Activated CD4-positive, alpha-beta T cell treated with anti-CD3 and anti-CD28 coated beads for 36 hours (primary cell): ENCODE results near the gene VPS26C. TPM values are rescaled to one million over a fixed set of nuclear protein-coding genes. Genes with fewer than 3 reads are reported as not detected.

Experiments used
- ATAC-seq: fragments of 200-7000 bp; cut with Tn5 transposase; one replicate; pipeline ENCODE4 v1.10.0; 2021; ENCODE audit warnings: mild to moderate bottlenecking, moderate library complexity
- CTCF ChIA-PET: fragments of 350-600 bp; sonication (Branson Sonifier 250); formaldehyde crosslinking; loops from one replicate; lab custom pipeline; 2021; ENCODE audit warnings: antibody characterized with exemption; lab: Charles Lee
- POLR2A ChIA-PET: fragments of 350-600 bp; sonication (Branson Sonifier 250); formaldehyde crosslinking; loops from one replicate; lab custom pipeline; 2021; ENCODE audit warnings: antibody characterized with exemption, inconsistent platforms; lab: Charles Lee
- DNase-seq: peaks from one replicate; pipeline ENCODE4 v3.0.0-alpha.2; 2020
- H3K27ac Mint-ChIP-seq: one replicate; pipeline ENCODE4 v1.8.0; 2021; ENCODE audit warnings: mixed read lengths
- H3K27me3 Mint-ChIP-seq: one replicate; pipeline ENCODE4 v1.8.0; 2021; ENCODE audit warnings: mixed read lengths
- H3K36me3 Mint-ChIP-seq: one replicate; pipeline ENCODE4 v1.8.0; 2021; ENCODE audit warnings: low read depth, mixed read lengths
- H3K4me1 Mint-ChIP-seq: one replicate; pipeline ENCODE4 v1.8.0; 2021; ENCODE audit warnings: mixed read lengths
- H3K4me3 Mint-ChIP-seq: one replicate; pipeline ENCODE4 v1.8.0; 2021; ENCODE audit warnings: mild to moderate bottlenecking, moderate library complexity, mixed read lengths
- H3K9me3 Mint-ChIP-seq: one replicate; pipeline ENCODE4 v1.8.0; 2021; ENCODE audit warnings: low read depth, mixed read lengths
- intact Hi-C, 2 experiments: fragments of 100-400 bp; cut with DNase I in 1 of 2; cut with micrococcal nuclease in 1 of 2; formaldehyde crosslinking; loops; one replicate each; pipeline versions ENCODE4 v1.14.2 to v1.15.1; 2022 to 2024; cut with DNase I, micrococcal nuclease
- total RNA-seq, 2 experiments: library from RNA; stranded (reverse); gene quantifications; one replicate each; pipeline ENCODE4 v1.2.3, GENCODE V29; 2021

VPS26C gene
- total RNA-seq, 2 experiments from 2014 or later: 54.8 to 61.7 TPM

DNA sequence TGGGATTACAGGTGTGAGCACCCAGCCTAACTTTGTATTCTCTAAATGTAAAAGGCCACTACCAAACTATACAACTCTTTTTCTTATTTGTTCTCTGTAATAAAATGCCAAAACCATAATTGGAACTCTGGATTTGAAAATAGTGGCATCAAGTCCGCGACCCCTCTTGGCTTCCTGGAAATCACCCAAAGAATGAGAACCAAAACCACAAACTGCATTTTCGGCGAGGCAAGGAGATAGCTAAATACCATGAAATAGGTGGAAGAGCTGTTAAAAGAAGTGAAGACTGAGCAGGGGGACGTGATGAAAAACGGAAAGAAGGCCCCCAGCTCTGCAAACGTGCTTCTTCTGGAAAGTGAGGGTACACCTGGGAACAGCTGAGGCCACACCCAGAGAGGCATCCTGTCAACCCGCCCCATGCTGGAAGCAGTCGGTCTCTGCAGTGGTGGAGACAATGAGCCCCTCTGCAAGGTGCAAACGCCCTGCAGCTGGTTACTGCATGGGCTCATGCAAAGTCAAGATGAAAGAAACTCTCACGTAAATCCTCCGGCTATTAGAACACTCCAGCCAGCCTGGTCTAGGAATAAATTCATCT lies 22.5 kb downstream of the VPS26C start:
- Mint-ChIP-seq H3K36me3 (peaks cover 27% of the 10 kb centered on the region), H3K4me3 (peak overlapping the region; percentile 32), H3K27me3 (no peaks in the 10 kb centered on the region), H3K27ac (peak overlapping the region; percentile 85), H3K9me3 (no peaks in the 10 kb centered on the region), H3K4me1 (peaks cover 60% of the 10 kb centered on the region)
- DNase-seq (peak; percentile 34), ATAC-seq (peak; percentile 77)
- intact Hi-C loops: no loop called here
- ChIA-PET POLR2A (interaction anchor here (0.7 to 1.6 kb wide), 3 partner anchors 11 to 122 kb away, joined by 3 to 4 read pairs (median 3); no protein-coding TSS in a partner anchor), CTCF (interaction anchor here (0.9 to 2.0 kb wide), 4 partner anchors 11 to 235 kb away, joined by 3 to 8 read pairs (median 4); no protein-coding TSS in a partner anchor)

DNA sequence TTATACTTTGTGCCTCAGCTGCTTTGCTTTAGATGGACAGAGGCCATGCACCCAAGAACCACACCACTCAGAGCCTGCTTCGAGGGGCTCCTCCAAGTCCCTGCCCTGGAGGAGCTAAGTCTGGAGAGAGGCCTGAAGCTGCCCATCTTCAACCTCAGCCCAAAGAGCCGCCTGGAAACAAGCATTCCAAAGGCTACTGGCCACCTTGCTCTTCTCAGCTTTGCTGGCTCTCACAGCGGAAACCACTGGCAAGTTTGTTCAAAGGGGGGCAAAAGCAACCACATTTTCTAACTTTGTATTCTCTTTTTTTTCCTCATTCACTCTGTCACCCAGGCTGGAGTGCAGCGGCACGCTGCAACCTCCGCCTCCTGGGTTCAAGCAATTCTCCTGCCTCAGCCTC lies 23.2 kb downstream of the VPS26C start:
- peaks cover 32% of the 10 kb centered on the region for H3K36me3 Mint-ChIP-seq
- H3K9me3 Mint-ChIP-seq: no peaks in the 10 kb centered on the region
- ChIA-PET POLR2A (interaction anchor here (1.0 to 1.6 kb wide), 2 partner anchors 11 to 14 kb away, joined by 3 to 4 read pairs; no protein-coding TSS in a partner anchor), CTCF (interaction anchor here (0.9 to 2.0 kb wide), 5 partner anchors 12 to 234 kb away, joined by 3 to 8 read pairs (median 3); no protein-coding TSS in a partner anchor)
- ATAC-seq (no peak), DNase-seq (no peak)
- peak overlapping the region; percentile 85 for H3K27ac Mint-ChIP-seq
- intact Hi-C loops: no loop called here
- H3K4me1 Mint-ChIP-seq: peaks cover 53% of the 10 kb centered on the region
- H3K4me3 Mint-ChIP-seq: no peak overlapping the region
- no peaks in the 10 kb centered on the region for H3K27me3 Mint-ChIP-seq

DNA sequence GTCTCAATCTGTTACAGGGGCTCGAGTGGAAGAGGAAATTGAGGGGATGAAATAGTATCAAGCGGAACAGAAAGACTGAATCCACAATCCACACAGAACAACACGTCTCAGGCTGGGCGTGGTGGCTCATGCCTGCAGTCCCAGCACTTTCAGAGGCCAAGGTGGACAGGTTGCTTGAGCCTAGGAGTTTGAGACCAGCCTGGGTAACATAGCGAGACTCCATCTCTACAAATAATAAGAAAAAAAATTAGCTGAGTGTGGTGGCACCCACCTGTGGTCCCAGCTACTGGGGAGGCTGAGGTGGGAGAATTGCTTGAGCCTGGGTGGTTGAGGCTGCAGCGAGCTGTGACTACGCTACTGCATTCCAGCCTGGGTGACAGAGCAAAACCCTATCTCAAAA lies 25.7 kb downstream of the VPS26C start:
- no peaks in the 10 kb centered on the region for H3K9me3 Mint-ChIP-seq
- POLR2A ChIA-PET: no interaction called here
- no peak overlapping the region for H3K4me3 Mint-ChIP-seq
- H3K27me3 Mint-ChIP-seq: no peaks in the 10 kb centered on the region
- DNase-seq (no peak), ATAC-seq (no peak)
- intact Hi-C loops: no loop called here
- no peak overlapping the region for H3K27ac Mint-ChIP-seq
- CTCF ChIA-PET: no interaction called here
- peaks cover 44% of the 10 kb centered on the region for H3K36me3 Mint-ChIP-seq
- H3K4me1 Mint-ChIP-seq: peaks cover 52% of the 10 kb centered on the region

DNA sequence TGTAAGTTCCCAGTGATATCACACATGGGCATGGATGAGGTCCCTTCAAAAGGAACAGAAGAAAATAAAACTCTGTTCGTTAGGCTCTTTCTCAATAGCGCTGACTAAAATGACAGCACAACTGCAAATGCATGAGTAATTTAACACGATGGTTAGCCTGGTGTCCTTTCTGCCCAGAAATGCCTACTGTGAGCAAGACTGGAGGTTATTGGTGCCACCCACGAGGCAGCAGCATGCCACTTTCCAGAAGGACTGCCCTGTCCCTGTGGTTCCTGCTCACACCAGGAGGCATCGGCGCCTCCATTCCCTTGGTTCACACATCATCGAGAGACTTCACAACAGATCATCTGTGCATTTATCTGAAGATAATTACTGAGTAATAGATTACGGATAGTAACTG lies 26.2 kb downstream of the VPS26C start:
- H3K36me3 Mint-ChIP-seq: peaks cover 45% of the 10 kb centered on the region
- H3K27me3 Mint-ChIP-seq: no peaks in the 10 kb centered on the region
- H3K9me3 Mint-ChIP-seq: no peaks in the 10 kb centered on the region
- peak; percentile 18 for ATAC-seq
- ChIA-PET CTCF (interaction anchor here (0.5 kb wide), 1 partner anchor 642 kb away, joined by 3 read pairs; no protein-coding TSS in a partner anchor), POLR2A (no interaction called here)
- H3K4me3 Mint-ChIP-seq: no peak overlapping the region
- no peak for DNase-seq
- H3K4me1 Mint-ChIP-seq: peaks cover 48% of the 10 kb centered on the region
- intact Hi-C loops: no loop called here
- no peak overlapping the region for H3K27ac Mint-ChIP-seq

DNA sequence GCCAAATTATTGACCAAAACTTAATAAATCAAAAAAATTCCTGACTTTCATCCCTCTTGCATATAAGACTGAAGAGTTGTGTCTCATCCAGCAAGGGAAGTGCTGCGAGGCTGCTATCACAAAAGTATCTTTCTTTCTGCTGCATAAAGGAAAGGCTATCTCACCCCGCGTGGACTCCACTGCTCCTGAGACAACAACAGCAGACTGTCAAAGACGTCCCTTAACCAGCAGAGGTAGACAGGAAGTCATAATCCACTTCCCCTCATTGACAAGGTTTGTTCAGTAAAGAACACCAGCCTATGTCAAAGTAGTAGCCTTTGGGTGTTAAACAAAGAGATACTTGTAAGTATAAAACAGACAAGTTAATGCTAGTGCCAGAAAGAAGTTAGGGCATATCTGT lies 29.4 kb downstream of the VPS26C start:
- intact Hi-C loops: no loop called here
- peak overlapping the region; percentile 69 for H3K27ac Mint-ChIP-seq
- H3K4me3 Mint-ChIP-seq: no peak overlapping the region
- H3K9me3 Mint-ChIP-seq: no peaks in the 10 kb centered on the region
- peaks cover 38% of the 10 kb centered on the region for H3K36me3 Mint-ChIP-seq
- no peaks in the 10 kb centered on the region for H3K27me3 Mint-ChIP-seq
- ATAC-seq: peak; percentile 47
- H3K4me1 Mint-ChIP-seq: peaks cover 17% of the 10 kb centered on the region
- DNase-seq: no peak
- POLR2A ChIA-PET: no interaction called here
- CTCF ChIA-PET: no interaction called here

DNA sequence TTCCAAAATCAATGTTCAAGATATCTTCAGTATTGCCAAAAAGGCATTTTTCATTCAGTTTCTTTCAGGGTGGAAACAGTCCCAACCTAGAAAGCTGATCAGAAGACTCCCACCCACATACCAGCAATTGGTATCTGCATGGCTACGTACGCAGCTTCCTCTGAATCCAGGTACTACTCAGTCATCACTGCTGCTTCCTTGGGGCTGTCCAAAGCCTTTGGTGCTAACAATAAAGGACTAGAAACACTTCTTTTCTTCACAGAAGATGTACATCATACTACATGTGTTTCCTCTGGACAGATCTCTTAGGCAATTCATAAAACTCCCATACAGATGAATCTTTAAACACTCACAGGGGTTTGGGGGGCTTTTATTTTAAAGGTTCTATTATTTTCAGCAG lies 29.8 kb downstream of the VPS26C start:
- CTCF ChIA-PET: interaction anchor here (0.6 kb wide), 1 partner anchor 1516 kb away, joined by 3 read pairs; no protein-coding TSS in a partner anchor

DNA sequence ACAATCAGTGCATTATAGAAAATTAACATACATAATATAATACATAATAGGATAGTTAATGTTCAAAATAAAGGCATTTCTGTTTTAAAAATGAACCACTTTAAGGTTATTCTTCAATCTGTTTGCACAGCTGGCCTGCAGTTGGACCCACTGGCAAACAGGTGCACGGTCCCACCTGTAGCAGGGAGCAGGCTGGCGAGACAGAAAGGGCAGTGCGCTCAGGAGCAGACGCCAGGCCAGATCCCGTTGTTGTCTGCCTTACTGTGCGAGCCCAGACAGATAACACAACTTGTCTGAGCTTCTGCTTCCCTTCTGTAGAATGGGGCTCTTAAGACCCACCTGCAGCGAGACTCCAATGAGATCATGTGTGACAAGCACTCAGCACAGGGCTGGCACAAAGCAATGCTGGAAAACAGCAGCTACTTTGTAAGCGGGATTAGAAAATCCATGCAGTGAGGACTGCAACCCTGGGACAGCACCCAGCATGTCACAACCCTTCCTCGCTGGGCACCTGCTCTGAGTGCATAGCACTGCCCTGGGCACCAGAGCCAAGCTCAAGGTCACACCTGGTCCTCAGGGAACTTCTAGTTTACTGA lies 33.5 kb downstream of the VPS26C start:
- H3K27ac Mint-ChIP-seq: no peak overlapping the region
- H3K9me3 Mint-ChIP-seq: no peaks in the 10 kb centered on the region
- CTCF ChIA-PET: interaction anchor here (1.1 kb wide), 1 partner anchor 13 kb away, joined by 4 read pairs; no protein-coding TSS in a partner anchor
- H3K36me3 Mint-ChIP-seq: peaks cover 40% of the 10 kb centered on the region
- no peak overlapping the region for H3K4me3 Mint-ChIP-seq
- H3K27me3 Mint-ChIP-seq: no peaks in the 10 kb centered on the region
- POLR2A ChIA-PET: no interaction called here
- intact Hi-C loops: no loop called here
- peaks cover 12% of the 10 kb centered on the region for H3K4me1 Mint-ChIP-seq
- ATAC-seq (no peak), DNase-seq (no peak)

More for the DNA sequence above, 29.8 kb downstream of the VPS26C start:
- Mint-ChIP-seq H3K36me3 (peaks cover 39% of the 10 kb centered on the region), H3K27ac (peak overlapping the region; percentile 59), H3K27me3 (no peaks in the 10 kb centered on the region), H3K4me3 (no peak overlapping the region), H3K9me3 (no peaks in the 10 kb centered on the region), H3K4me1 (peaks cover 17% of the 10 kb centered on the region)
- ATAC-seq: no peak
- DNase-seq: no peak
- POLR2A ChIA-PET: no interaction called here
- intact Hi-C loops: no loop called here

DNA sequence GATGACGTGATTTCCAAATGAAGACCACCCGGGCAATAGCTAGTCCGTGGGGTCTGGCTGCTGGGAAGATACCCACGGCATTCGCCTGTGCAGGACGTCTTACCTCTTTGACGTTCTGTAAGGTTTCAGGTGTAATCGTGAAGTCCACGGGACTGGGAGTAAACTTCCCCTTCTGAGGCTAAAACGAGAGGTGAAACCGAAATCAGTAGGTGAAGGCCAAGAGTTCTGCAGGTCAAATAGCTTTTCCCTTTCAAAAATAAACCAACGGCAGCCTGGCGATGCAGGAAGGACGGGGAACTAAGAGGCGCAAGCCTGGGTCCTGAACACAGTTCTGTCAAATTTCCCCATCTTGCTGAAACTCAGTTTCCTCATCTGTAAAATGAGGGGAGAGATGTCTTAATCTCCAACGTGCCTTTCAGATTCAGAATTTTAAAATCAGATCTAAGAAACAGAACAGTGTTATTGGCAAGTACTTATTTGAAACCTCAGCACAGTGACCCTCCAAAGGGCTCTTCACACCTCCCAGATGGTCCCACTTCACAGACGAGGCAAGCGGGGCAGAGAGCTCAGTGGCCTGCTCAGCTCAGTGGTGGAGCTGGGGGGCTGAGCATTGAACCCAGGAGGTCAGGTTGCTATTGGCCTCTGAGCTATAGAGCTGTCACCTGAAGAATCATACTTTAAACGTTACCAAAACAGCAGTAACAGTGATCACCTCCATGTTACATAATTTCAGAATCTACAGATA lies 34.7 kb downstream of the VPS26C start:
- intact Hi-C loops: no loop called here
- ChIA-PET CTCF (interaction anchor here (0.6 to 1.0 kb wide), 4 partner anchors 14 to 428 kb away, joined by 3 to 4 read pairs (median 3); no protein-coding TSS in a partner anchor), POLR2A (no interaction called here)
- H3K4me3 Mint-ChIP-seq: no peak overlapping the region
- DNase-seq (no peak), ATAC-seq (no peak)
- H3K27ac Mint-ChIP-seq: no peak overlapping the region
- H3K4me1 Mint-ChIP-seq: peaks cover 4% of the 10 kb centered on the region
- peaks cover 45% of the 10 kb centered on the region for H3K36me3 Mint-ChIP-seq
- no peaks in the 10 kb centered on the region for H3K27me3 Mint-ChIP-seq
- H3K9me3 Mint-ChIP-seq: no peaks in the 10 kb centered on the region

DNA sequence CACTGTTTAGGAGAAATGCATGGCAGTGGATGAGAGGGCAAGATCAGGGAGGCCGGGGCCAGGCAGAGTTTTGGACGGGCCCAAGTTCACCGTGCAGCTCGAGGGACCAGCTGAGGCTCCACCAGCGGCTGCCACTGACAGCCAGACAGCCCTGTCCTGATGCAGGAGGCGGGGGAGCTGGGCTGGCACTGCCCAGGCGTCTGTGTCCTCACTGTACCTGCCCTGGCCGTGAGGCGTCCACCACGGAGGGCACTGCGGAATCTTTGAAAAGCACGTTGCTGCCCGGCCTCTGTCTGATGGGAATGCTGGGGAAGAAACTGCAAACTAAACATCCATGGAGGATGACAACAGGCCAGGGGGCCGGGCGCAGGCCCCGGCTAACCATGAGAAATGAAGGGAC lies 35.5 kb downstream of the VPS26C start:
- H3K4me3 Mint-ChIP-seq: no peak overlapping the region
- POLR2A ChIA-PET: no interaction called here
- ATAC-seq: no peak
- no peaks in the 10 kb centered on the region for H3K27me3 Mint-ChIP-seq
- CTCF ChIA-PET: interaction anchor here (0.6 kb wide), 1 partner anchor 53 kb away, joined by 3 read pairs; no protein-coding TSS in a partner anchor
- peaks cover 46% of the 10 kb centered on the region for H3K36me3 Mint-ChIP-seq
- DNase-seq: no peak
- H3K4me1 Mint-ChIP-seq: peaks cover 2% of the 10 kb centered on the region
- H3K9me3 Mint-ChIP-seq: no peaks in the 10 kb centered on the region
- intact Hi-C loops: no loop called here
- no peak overlapping the region for H3K27ac Mint-ChIP-seq

DNA sequence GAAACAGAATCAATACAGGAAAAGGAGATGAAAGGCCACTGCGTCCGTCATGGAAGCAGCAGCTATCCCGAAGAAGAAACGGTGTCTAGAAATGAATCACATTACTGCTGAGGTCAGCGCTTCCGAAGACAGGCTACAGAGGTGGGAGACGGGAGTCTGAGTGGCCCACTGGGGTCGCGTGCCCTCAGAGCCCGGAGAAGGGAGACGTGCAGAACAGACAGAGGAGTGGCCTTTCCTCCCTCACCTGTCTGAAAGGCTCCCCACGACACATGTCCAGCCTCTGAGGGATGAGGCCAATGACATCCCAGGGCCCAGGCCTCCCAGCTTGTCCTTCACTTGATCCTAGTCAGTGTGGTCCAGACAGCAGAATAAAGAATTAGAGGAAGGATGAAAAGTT lies 35.9 kb downstream of the VPS26C start:
- H3K36me3 Mint-ChIP-seq: peaks cover 49% of the 10 kb centered on the region
- ATAC-seq (no peak), DNase-seq (no peak)
- H3K4me3 Mint-ChIP-seq: no peak overlapping the region
- POLR2A ChIA-PET: no interaction called here
- H3K27ac Mint-ChIP-seq: peak overlapping the region; percentile 28
- intact Hi-C loops: no loop called here
- H3K4me1 Mint-ChIP-seq: peaks cover 3% of the 10 kb centered on the region
- H3K27me3 Mint-ChIP-seq: no peaks in the 10 kb centered on the region
- H3K9me3 Mint-ChIP-seq: no peaks in the 10 kb centered on the region
- CTCF ChIA-PET: no interaction called here

DNA sequence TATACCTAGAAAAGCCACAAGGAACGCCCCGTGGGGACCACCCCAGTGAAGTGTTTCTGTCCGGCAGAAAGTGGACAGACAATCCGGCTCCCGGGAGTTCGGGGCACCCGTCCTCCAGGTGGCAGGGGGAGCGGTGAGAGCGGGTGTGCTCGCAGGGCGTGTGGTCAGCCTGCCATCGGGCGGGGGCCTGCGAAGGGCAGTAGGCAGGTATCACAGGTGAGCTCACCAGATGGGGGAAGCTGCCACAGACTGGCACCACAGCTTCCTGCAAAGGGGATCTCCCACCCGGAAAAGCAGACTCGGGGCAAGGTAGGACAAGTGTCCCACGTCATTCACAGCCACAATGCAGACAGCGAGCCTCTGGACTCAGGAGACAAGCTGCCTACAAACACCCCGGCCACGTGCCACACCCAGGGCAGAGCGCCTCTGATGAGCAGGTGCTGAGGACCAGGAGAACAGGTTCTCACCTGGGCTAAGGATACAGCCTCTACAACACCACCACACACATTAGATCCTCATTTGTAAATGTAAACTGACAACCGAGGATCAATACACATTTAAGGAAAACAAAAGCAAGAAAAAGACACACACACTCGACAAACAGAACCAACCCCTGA lies 36.4 kb downstream of the VPS26C start:
- no peaks in the 10 kb centered on the region for H3K27me3 Mint-ChIP-seq
- H3K4me3 Mint-ChIP-seq: no peak overlapping the region
- intact Hi-C loops: no loop called here
- H3K9me3 Mint-ChIP-seq: no peaks in the 10 kb centered on the region
- DNase-seq: no peak
- ChIA-PET POLR2A (interaction anchor here (1.2 kb wide), 1 partner anchor 14 kb away, joined by 3 read pairs; no protein-coding TSS in a partner anchor), CTCF (no interaction called here)
- no peak for ATAC-seq
- peaks cover 7% of the 10 kb centered on the region for H3K4me1 Mint-ChIP-seq
- H3K27ac Mint-ChIP-seq: peak overlapping the region; percentile 28
- H3K36me3 Mint-ChIP-seq: peaks cover 50% of the 10 kb centered on the region
